Activated T-helper 2 cell treated with anti-CD3 and anti-CD28 coated beads, Interferon-gamma antibody, Interleukin-2, Interleukin-4, amounts not matched to agents 10 μg/mL and 5 μg/mL and 100 μg/mL, durations not matched to agents 14 hours and 24 hours and 36 hours (primary cell): ENCODE measurements around the gene ATP5PD. TPM values are rescaled to one million over a fixed set of nuclear protein-coding genes. Genes with fewer than 3 reads are reported as not detected.

Experiments
- DNase-seq: peaks from one replicate; pipeline ENCODE4 v3.0.0; 2021; ENCODE audit warnings: low spot score
- H3K27ac Mint-ChIP-seq: one replicate; pipeline ENCODE4 v1.8.0; 2021; ENCODE audit warnings: mixed read lengths
- H3K27me3 Mint-ChIP-seq: one replicate; pipeline ENCODE4 v1.8.0; 2021; ENCODE audit warnings: low read depth, mixed read lengths
- H3K36me3 Mint-ChIP-seq: one replicate; pipeline ENCODE4 v1.8.0; 2021; ENCODE audit warnings: low read depth, mixed read lengths
- H3K4me1 Mint-ChIP-seq: one replicate; pipeline ENCODE4 v1.8.0; 2021; ENCODE audit warnings: low read depth, mixed read lengths
- H3K4me3 Mint-ChIP-seq: one replicate; pipeline ENCODE4 v1.8.0; 2021; ENCODE audit warnings: low read depth, mild to moderate bottlenecking, moderate library complexity, mixed read lengths
- H3K9me3 Mint-ChIP-seq: one replicate; pipeline ENCODE4 v1.8.0; 2021; ENCODE audit warnings: mixed read lengths
- intact Hi-C: fragments of 100-400 bp; cut with micrococcal nuclease; formaldehyde crosslinking; loops from one replicate; pipeline ENCODE4 v1.15.1; 2023
- total RNA-seq: library from RNA; stranded (reverse); gene quantifications from 2 replicates; pipeline ENCODE4 v1.2.3, GENCODE V29; 2022

The ATP5PD gene
- total RNA-seq, 1 donor from 2014 or later: 170 TPM

- no peak overlapping the region for H3K4me3 Mint-ChIP-seq
- no peaks in the 10 kb centered on the region for H3K36me3 Mint-ChIP-seq
- intact Hi-C loops: no loop called here
- H3K27me3 Mint-ChIP-seq: no peaks in the 10 kb centered on the region
- no peak overlapping the region for H3K27ac Mint-ChIP-seq
- no peak for DNase-seq
- H3K4me1 Mint-ChIP-seq: peaks cover 3% of the 10 kb centered on the region
- H3K9me3 Mint-ChIP-seq: no peaks in the 10 kb centered on the region
Observed at GRCh38 chr17:75003957-75004355, 42.8 kb downstream of the ATP5PD start.

DNA sequence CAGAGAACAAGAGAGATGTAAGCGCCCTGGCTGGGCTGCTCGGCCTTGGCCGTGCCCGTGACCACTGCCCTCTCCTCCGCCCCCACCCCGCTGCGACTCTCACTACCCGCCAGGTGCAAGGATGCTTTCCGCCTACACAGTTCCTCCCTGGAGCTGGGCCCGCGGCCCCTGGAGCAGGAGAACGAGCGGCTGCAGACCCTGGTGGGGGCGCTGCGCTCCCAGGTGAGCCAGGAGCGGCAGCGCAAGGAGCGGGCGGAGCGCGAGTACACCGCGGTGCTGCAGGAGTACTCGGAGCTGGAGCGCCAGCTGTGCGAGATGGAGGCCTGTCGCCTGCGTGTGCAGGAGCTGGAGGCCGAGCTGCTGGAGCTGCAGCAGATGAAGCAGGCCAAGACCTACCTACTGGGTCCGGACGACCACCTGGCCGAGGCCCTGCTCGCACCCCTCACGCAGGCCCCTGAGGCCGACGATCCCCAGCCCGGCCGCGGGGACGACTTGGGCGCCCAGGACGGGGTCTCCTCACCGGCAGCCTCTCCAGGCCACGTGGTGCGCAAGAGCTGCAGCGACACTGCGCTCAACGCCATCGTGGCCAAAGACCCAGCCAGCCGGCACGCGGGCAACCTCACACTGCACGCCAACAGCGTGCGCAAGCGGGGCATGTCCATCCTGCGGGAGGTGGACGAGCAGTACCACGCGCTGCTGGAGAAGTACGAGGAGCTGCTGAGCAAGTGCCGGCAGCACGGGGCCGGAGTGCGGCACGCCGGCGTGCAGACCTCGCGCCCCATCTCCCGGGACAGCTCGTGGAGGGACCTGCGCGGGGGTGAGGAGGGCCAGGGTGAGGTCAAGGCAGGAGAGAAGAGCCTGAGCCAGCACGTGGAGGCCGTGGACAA is 43.5 kb downstream of the ATP5PD start:
- H3K4me1 Mint-ChIP-seq: peaks cover 8% of the 10 kb centered on the region
- H3K9me3 Mint-ChIP-seq: no peaks in the 10 kb centered on the region
- no peaks in the 10 kb centered on the region for H3K27me3 Mint-ChIP-seq
- H3K27ac Mint-ChIP-seq: no peak overlapping the region
- DNase-seq: no peak
- no peaks in the 10 kb centered on the region for H3K36me3 Mint-ChIP-seq
- no peak overlapping the region for H3K4me3 Mint-ChIP-seq
- intact Hi-C loops: no loop called here

GRCh38 chr17:75001915-75002843 is 44.6 kb downstream of the ATP5PD start:
- Mint-ChIP-seq H3K27ac (no peak overlapping the region), H3K36me3 (no peaks in the 10 kb centered on the region)
- intact Hi-C loops: no loop called here

DNA sequence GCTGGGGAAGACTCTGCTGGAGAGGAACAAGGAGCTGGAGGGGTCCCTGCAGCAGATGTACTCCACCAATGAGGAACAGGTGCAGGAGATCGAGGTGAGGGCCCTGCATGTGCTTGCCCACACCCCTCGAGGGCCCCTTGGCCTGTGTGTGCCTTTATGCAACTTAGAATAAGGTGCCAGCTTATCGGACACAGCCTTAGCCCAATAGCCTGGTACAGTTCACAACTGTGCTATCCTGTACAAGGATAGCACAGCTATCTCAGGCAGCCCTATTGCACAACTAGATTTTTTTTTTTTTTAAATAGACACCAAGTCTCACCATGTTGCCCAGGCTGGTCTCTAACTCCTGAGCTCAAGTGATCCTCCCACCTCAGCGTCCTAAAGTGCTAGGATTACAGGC is 47.2 kb downstream of the ATP5PD start:
- intact Hi-C loops: no loop called here
- no peak overlapping the region for H3K27ac Mint-ChIP-seq
- H3K27me3 Mint-ChIP-seq: peaks cover 4% of the 10 kb centered on the region
- peaks cover 9% of the 10 kb centered on the region for H3K4me1 Mint-ChIP-seq
- DNase-seq: no peak
- H3K36me3 Mint-ChIP-seq: no peaks in the 10 kb centered on the region
- no peak overlapping the region for H3K4me3 Mint-ChIP-seq
- no peaks in the 10 kb centered on the region for H3K9me3 Mint-ChIP-seq

More at GRCh38 chr17:75001915-75002843, 44.6 kb downstream of the ATP5PD start:
- no peak for DNase-seq
- H3K4me3 Mint-ChIP-seq: no peak overlapping the region
- no peaks in the 10 kb centered on the region for H3K27me3 Mint-ChIP-seq
- H3K4me1 Mint-ChIP-seq: peaks cover 9% of the 10 kb centered on the region
- H3K9me3 Mint-ChIP-seq: no peaks in the 10 kb centered on the region

- Mint-ChIP-seq H3K9me3 (no peaks in the 10 kb centered on the region), H3K27ac (no peak overlapping the region), H3K4me3 (no peak overlapping the region), H3K36me3 (no peaks in the 10 kb centered on the region), H3K27me3 (peaks cover 4% of the 10 kb centered on the region), H3K4me1 (peaks cover 9% of the 10 kb centered on the region)
- intact Hi-C loops: no loop called here
- DNase-seq: no peak
Observed at GRCh38 chr17:74998783-74999182, 48.0 kb downstream of the ATP5PD start.

DNA sequence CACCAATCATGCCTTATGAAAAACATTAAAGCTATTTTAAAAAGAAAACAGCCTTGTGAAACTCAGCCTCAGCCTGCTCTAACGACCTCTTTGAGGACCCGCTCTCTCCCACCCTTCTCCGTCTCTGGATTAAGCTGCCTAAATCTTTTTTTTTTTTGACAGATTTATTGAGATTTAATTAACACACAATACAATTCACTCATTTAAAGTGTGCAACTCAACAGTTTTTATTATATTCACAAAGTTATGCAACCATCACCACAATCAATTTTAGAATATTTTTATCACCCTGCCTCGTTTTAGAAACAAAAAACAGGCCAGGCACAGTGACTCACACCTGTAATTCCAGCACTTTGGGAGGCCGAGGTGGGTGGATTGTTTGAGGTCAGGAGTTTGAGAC is 50.9 kb downstream of the ATP5PD start:
- Mint-ChIP-seq H3K4me3 (no peak overlapping the region), H3K27ac (no peak overlapping the region), H3K27me3 (peaks cover 12% of the 10 kb centered on the region)

DNA sequence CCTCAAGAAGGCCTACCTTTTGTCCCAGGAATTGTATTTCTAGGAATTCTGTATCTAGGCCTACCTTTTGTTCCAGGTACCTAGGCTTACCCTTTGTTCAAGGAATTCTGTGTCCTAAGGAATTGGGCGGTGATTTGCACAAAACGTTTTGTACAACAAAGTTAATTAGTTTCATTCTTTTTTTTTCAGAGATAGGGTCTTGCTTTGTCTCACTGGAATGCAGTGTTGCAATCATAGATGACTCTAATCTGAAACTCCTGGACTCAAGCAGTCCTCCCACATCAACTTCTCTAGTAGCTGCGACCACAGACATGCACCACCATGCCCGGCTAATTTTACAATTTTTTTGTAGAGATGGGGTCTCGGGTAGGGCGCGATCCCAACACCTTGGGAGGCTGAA is 52.3 kb downstream of the ATP5PD start:
- intact Hi-C loops: no loop called here
- Mint-ChIP-seq H3K27me3 (peaks cover 12% of the 10 kb centered on the region), H3K4me1 (peaks cover 6% of the 10 kb centered on the region), H3K36me3 (no peaks in the 10 kb centered on the region), H3K27ac (no peak overlapping the region), H3K9me3 (no peaks in the 10 kb centered on the region), H3K4me3 (no peak overlapping the region)
- DNase-seq: no peak

More for the DNA sequence above, 50.9 kb downstream of the ATP5PD start:
- DNase-seq: no peak
- Mint-ChIP-seq H3K9me3 (no peaks in the 10 kb centered on the region), H3K36me3 (no peaks in the 10 kb centered on the region), H3K4me1 (peaks cover 6% of the 10 kb centered on the region)
- intact Hi-C loops: no loop called here

- H3K27me3 Mint-ChIP-seq: peaks cover 24% of the 10 kb centered on the region
- DNase-seq: no peak
- peaks cover 1% of the 10 kb centered on the region for H3K4me1 Mint-ChIP-seq
- intact Hi-C loops: no loop called here
- H3K36me3 Mint-ChIP-seq: no peaks in the 10 kb centered on the region
- H3K4me3 Mint-ChIP-seq: no peak overlapping the region
- H3K9me3 Mint-ChIP-seq: no peaks in the 10 kb centered on the region
- no peak overlapping the region for H3K27ac Mint-ChIP-seq
Observed at GRCh38 chr17:74992223-74992622, 54.5 kb downstream of the ATP5PD start.

GRCh38 chr17:74990581-74991105 is 56.1 kb downstream of the ATP5PD start:
- Mint-ChIP-seq H3K36me3 (no peaks in the 10 kb centered on the region), H3K27me3 (peaks cover 31% of the 10 kb centered on the region), H3K9me3 (no peaks in the 10 kb centered on the region), H3K4me1 (peaks cover 9% of the 10 kb centered on the region), H3K4me3 (no peak overlapping the region), H3K27ac (no peak overlapping the region)
- DNase-seq: no peak
- intact Hi-C loops: no loop called here

Other genes starting within 250 kb of the ATP5PD start
- 0.14 and 0.16 TPM in 2 replicates for gene GRIN2C, start 187.1 kb downstream of the ATP5PD start, total RNA-seq
- 17.8 and 19.7 TPM in 2 replicates for gene FDXR, start 174.0 kb downstream of the ATP5PD start, total RNA-seq
- not detected in 2 replicates for gene FADS6, start 153.3 kb downstream of the ATP5PD start, total RNA-seq
- gene USH1G, start 123.7 kb downstream of the ATP5PD start, total RNA-seq: not detected in 2 replicates
- gene OTOP2, start 122.7 kb downstream of the ATP5PD start, total RNA-seq: not detected in 2 replicates
- gene OTOP3, start 111.1 kb downstream of the ATP5PD start, total RNA-seq: not detected in 2 replicates
- 0.07 and 0.37 TPM in 2 replicates for gene HID1, start 74.2 kb downstream of the ATP5PD start, total RNA-seq
- 2.3 and 2.4 TPM in 2 replicates for gene CDR2L, start 59.3 kb downstream of the ATP5PD start, total RNA-seq
- gene MRPL58, start 34.3 kb downstream of the ATP5PD start, total RNA-seq: 65.4 and 68.1 TPM in 2 replicates
- gene KCTD2, start 256 bp upstream of the ATP5PD start, total RNA-seq: 18.0 and 20.7 TPM in 2 replicates
- 11.6 and 11.8 TPM in 2 replicates for gene SLC16A5, start 41.0 kb upstream of the ATP5PD start, total RNA-seq
- gene ARMC7, start 63.0 kb upstream of the ATP5PD start, total RNA-seq: 9.9 and 10.1 TPM in 2 replicates
- gene NT5C, start 84.8 kb upstream of the ATP5PD start, total RNA-seq: 72.7 and 86.6 TPM in 2 replicates
- 282 and 290 TPM in 2 replicates for gene JPT1, start 107.5 kb upstream of the ATP5PD start, total RNA-seq
- 653 and 679 TPM in 2 replicates for gene SUMO2, start 136.0 kb upstream of the ATP5PD start, total RNA-seq
- gene NUP85, start 158.7 kb upstream of the ATP5PD start, total RNA-seq: 115 and 122 TPM in 2 replicates
- 71.7 and 77.2 TPM in 2 replicates for gene GGA3, start 214.6 kb upstream of the ATP5PD start, total RNA-seq
- 99.4 and 101 TPM in 2 replicates for gene MRPS7, start 214.9 kb upstream of the ATP5PD start, total RNA-seq
- gene MIF4GD, start 224.3 kb upstream of the ATP5PD start, total RNA-seq: 50.5 and 51.5 TPM in 2 replicates
- 97.4 and 101 TPM in 2 replicates for gene SLC25A19, start 242.5 kb upstream of the ATP5PD start, total RNA-seq